NCI-H82 (cell line): ENCODE measurements around the gene PRKCE.

Source experiments
- DNase-seq: peaks from one replicate; lab custom pipeline; 2025; lab: John Stamatoyannopoulos, UW

The PRKCE gene

DNA sequence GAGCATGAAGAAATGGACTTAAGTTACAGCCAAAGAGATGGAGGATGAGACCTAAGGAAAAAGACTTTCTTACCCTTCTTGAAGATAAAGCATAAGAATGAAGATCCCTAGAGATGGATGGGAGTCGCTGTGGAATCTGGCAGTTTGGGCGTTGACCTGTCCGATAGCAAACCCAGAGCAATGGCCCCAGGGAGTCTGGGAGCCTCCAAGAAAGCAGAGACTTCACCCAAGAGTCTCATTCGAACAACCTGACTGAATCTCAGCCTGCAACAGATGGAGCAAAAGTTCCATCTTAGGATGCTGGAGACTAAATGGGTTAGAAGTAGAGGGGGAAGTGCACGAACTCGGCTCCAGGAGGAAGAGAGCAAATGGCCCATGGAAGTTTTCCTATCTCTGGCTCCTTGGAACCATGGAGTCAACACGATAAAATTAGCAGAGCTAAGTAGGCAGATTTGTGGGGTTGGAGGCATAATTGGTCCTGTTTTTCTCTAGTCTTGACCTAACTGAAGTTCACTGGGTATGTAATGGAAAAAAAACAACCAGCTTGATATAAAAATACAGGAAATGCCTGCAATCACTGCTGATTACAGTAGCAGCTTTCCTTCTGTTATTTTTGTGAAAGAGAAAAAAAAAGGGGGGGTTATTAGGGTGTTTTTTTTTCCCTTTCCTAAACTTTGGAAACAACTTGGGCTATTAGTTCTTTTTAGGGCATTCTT lies 467.3 kb downstream of the PRKCE start:
- DNase-seq = no peak

DNA sequence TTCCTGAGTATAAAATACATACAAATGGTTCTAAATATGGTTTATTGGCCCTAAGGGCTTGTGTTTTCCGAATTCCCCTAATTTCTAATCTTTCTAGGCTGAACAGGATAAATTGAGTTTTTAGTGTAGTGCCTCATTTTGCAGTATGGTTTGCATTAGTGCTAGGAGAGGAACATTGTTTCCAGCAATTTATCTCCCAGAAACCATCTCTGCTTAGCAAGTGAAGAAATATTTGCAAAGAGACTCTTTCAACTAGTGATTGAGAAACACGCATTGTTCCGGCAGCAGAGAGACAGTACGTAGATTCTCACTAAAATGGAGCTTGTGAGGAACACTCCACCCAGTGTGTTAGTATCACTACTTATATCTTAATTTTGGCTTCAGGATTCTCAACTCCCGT lies 468.0 kb downstream of the PRKCE start:
- no peak for DNase-seq

GRCh38 chr2:46120792-46121555 lies 469.5 kb downstream of the PRKCE start:
- no peak for DNase-seq

DNA sequence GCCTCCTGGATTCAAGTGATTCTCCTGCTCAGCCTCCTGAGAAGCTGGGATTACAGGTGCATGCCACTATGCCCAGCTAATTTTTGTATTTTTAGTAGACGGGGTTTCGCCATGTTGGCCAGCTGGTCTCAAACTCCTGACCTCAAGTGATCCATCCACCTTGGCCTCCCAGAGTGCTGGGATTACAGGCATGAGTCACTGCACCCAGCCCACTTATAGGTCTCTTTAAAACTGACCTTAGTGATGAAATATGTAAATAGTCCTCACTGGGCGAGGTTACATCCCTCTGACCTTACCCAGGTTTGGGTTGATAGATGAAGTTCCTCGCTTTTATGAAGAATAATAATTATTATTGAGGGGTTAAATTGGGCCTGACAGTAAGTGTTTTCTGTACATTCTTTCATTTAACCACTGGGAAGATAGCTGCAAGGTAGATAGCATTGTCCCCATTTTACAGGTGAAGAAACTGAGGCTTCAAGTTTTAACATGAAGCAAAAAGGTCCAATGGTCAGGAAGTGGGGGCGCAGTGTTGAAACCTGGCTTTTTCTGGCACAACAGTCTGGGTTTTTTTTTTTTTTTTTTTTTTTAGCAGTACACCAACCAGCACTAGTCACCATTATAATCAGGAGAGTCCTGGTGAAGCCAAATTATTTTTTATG lies 471.0 kb downstream of the PRKCE start:
- no peak for DNase-seq

DNA sequence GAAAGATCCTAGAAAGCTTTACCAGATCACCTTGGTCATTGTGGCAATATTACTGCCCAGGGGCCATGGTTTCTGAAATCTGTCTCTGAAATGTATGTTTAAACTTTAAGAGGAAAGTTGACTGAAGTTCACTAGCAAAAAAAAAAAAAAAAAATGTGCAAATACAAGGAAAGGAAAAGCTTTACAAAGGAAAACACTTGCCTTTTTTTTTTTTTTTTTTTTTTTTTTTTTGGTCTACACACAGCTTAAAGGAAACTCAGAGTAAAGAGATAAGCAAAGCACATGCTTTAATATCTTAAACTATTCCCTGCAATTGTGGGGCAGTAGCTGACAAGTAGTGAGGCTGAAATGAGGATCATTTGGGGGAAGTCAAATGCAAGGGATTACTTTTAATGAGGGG lies 471.5 kb downstream of the PRKCE start:
- DNase-seq = no peak

DNA sequence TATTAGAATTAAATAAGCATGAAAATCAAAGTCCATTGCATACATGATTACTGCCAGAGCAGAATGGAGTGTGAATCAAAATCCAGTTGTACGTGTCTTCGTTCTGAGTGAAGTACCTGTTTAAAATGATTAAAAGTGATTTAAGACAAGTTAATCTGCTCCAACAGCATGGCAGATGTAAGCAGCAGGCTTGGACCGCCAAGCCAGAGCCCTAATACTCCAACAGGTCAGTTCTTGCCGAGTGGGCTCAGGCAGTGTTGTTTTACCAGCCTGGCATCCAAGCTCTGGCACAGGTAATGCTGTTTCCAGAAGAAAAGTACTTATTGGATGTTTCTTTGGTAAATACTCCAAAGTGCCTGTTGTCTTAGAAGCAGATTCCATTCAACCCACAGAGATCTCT lies 474.3 kb downstream of the PRKCE start:
- peak; percentile 83 for DNase-seq

- DNase-seq = peak; percentile 12
Observed at GRCh38 chr2:46126571-46126970, 475.1 kb downstream of the PRKCE start.

GRCh38 chr2:46127176-46127575 lies 475.7 kb downstream of the PRKCE start:
- DNase-seq = no peak

- no peak for DNase-seq
Observed at GRCh38 chr2:46130511-46130910, 479.0 kb downstream of the PRKCE start.

DNA sequence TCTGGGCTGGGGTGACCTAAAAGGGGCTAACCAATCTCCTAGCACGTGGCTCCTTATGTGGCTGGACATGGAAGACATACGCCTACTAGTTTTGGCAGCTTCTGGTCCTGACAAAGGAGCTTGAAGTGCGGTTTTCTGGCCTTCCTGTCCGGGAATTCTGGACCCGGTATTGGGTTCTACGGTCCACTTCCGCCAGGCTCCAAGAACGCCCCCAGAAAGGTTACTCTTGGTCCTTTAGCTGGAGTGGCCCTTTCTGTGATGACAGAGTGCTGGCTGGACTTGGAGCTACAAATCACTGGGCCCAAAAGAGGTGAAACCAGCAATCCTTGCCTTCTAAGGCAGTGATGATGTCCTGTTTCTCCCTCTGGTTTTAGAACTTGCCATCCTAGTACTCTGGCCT lies 481.5 kb downstream of the PRKCE start:
- no peak for DNase-seq

- peak; percentile 29 for DNase-seq
Observed at GRCh38 chr2:46134531-46135227, 483.2 kb downstream of the PRKCE start.

DNA sequence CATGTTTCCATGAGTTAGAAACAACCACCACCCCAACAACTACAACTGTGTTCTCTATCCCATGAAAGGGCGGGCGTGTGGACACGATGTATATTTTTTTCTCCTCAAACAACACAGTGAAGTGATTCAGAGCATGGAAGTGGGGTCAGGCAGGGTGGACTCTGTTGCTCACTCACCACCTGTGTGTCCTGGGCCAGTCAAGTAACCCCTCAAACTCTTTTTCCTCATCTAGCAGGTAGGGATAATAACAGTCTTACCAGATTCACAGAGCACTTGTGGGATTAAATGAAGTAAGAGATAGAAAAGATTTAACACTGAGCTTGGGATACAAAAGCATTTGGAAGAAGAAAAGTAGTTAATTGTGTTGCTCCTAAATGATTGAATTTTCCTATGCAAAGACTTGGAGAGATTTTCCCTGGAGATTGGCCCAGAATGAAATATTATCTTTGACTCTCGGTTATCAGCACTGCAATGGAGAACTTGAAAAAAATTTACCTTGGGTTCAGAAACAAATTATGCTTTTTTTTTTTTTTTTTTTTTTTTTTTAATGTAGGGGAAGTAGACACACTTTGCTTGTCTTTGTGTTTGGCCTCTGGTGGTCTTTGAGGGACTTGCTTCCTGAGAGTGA lies 483.9 kb downstream of the PRKCE start:
- no peak for DNase-seq

GRCh38 chr2:46135958-46136357 lies 484.5 kb downstream of the PRKCE start:
- no peak for DNase-seq

DNA sequence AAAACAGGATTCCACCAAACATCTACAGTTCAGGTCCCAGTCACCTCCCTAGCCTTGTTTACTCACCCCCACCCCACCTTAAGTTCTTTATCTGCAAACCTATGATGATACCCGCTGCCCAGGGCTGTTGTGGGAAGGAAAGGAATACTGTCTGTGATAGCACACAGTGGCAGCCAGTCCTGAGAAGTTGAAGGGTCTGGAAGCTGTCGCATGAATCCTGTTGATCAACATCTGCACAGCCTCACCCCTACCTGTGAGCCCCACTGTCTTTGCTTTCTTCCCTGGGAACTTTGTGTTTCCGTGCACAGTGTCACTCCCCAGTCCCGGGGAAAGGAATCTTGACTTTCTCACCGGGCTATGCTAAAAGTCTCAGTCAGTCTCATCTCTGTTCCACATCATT lies 485.0 kb downstream of the PRKCE start:
- DNase-seq = no peak

GRCh38 chr2:46136953-46137352 lies 485.5 kb downstream of the PRKCE start:
- no peak for DNase-seq

- no peak for DNase-seq
Observed at GRCh38 chr2:46142546-46143428, 491.3 kb downstream of the PRKCE start.

GRCh38 chr2:46143429-46144132 lies 492.1 kb downstream of the PRKCE start:
- no peak for DNase-seq

DNA sequence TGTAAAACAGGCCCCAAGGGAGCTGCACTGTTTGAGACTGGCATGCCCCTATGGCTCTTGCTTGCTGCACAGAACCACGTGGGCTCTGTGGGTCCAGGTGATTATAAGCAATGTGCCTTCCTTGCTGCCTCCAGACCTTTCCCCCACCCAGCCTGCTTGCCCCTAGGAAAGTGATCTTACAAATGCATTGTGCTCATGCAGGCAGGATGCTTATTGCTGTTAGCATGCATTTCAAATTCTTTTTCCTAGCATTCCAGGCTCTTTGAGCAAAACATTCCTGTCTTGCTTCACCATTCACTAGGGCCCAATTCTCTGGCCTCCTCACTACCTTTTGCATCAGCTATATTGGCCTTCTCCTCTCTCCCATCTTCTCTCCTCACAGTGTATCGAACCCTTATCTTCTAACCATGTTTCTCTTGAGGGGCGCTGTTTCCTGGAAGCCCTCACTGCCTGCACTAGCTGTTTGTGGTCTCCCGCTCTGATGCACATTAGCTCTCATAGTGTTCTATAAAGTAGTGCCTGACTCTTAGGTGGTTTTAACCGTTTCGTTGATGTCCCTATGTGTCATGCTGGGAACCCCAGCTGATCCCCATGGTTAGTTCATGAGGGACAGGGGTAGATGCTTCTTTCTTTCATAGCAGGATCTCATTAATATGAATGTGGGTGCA lies 492.8 kb downstream of the PRKCE start:
- no peak for DNase-seq

DNA sequence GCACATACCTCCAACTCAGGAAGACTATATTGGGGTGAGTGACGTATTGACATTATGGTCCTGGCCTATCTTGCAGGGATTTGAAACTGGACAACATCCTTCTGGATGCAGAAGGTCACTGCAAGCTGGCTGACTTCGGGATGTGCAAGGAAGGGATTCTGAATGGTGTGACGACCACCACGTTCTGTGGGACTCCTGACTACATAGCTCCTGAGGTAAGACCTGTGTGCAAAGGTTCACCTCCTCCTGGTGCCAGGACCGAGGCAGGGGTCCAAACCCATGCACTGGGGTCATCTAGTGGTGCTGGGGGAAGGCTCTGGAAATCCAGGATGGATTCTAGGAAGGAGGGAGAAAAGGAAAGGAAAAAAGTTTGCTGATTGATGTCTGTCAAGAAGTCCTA lies 493.5 kb downstream of the PRKCE start:
- no peak for DNase-seq

GRCh38 chr2:46145840-46146239 lies 494.4 kb downstream of the PRKCE start:
- no peak for DNase-seq
